ENCODE measurements around the gene GDF11.
A peak's percentile ranks its signal among the peaks of the same experiment; 100 is the strongest.

Gene GDF11

DNA sequence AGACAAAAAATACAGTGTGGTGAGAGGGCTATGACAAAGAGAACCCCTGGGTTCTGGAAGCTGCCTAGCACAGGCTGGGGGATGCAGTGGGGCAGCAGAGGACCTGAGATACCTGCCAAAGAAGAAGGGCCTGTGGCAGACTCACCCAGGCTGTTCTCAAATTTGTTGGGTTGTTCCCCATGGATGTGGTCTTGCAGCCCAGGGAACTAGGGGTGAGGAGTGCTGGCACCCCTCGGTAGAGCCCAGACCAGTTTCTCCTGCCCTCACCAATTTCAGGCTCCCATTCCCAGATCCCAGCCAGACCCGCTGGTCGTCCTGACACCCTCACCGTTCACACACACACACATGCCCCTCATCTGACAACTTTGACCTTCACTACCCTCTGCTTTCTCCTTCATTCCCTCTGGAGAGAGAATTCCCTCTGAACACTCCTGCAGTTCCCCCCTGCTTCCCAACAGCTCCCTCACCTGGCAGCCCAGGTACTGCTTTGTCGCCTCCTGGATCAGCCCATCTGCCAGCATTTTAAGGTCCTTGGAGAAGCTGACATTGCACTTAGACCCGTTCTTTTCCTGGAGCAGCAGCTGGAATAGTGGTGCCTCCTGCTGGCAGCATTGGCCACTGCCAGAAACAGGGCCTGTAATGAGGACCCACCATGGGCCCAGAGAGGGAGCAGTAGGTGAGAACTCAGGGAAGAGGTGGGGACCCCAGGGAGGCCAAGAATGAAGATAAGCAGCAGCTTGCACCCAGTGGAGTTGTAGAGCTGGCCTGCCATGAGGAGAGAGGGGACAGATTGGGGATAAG is 5.9 kb upstream of the GDF11 start:
- TF ChIP-seq CTCF (IDR thresholded peaks at IDR 0.05) = peak; percentile 98
- Histone ChIP-seq H2AFZ (peak overlapping the region; percentile 91), H3K27ac (peak overlapping the region; percentile 69), H3K36me3 (ENCODE audit: control insufficient read depth, insufficient read depth, low read length) (no peaks in the 10 kb centered on the region), H3K27me3 (ENCODE audit: control insufficient read depth, insufficient read depth, low read length) (no peaks in the 10 kb centered on the region), H3K4me2 (ENCODE audit: low read length) (peak overlapping the region; percentile 81), H3K9ac (no peak overlapping the region), H3K9me3 (ENCODE audit: control insufficient read depth, low read length) (no peaks in the 10 kb centered on the region), H3K79me2 (peaks cover 11% of the 10 kb centered on the region), H3K4me3 (ENCODE audit: low read depth, low read length) (peak overlapping the region; percentile 17), H3K4me1 (peaks cover 14% of the 10 kb centered on the region)

- Histone ChIP-seq H3K27me3 (ENCODE audit: control insufficient read depth, insufficient read depth, low read length) (no peaks in the 10 kb centered on the region), H3K27ac (peak overlapping the region; percentile 69), H2AFZ (peak overlapping the region; percentile 91), H3K4me3 (ENCODE audit: low read depth, low read length) (peak overlapping the region; percentile 79), H3K4me1 (peaks cover 14% of the 10 kb centered on the region), H3K9ac (no peak overlapping the region), H3K36me3 (ENCODE audit: control insufficient read depth, insufficient read depth, low read length) (no peaks in the 10 kb centered on the region), H3K4me2 (ENCODE audit: low read length) (peak overlapping the region; percentile 81), H3K79me2 (peaks cover 11% of the 10 kb centered on the region), H3K9me3 (ENCODE audit: control insufficient read depth, low read length) (no peaks in the 10 kb centered on the region)
- no peak for TF ChIP-seq CTCF (IDR thresholded peaks at IDR 0.05)
Measured at GRCh38 chr12:55737581-55738122, 5.3 kb upstream of the GDF11 start.

DNA sequence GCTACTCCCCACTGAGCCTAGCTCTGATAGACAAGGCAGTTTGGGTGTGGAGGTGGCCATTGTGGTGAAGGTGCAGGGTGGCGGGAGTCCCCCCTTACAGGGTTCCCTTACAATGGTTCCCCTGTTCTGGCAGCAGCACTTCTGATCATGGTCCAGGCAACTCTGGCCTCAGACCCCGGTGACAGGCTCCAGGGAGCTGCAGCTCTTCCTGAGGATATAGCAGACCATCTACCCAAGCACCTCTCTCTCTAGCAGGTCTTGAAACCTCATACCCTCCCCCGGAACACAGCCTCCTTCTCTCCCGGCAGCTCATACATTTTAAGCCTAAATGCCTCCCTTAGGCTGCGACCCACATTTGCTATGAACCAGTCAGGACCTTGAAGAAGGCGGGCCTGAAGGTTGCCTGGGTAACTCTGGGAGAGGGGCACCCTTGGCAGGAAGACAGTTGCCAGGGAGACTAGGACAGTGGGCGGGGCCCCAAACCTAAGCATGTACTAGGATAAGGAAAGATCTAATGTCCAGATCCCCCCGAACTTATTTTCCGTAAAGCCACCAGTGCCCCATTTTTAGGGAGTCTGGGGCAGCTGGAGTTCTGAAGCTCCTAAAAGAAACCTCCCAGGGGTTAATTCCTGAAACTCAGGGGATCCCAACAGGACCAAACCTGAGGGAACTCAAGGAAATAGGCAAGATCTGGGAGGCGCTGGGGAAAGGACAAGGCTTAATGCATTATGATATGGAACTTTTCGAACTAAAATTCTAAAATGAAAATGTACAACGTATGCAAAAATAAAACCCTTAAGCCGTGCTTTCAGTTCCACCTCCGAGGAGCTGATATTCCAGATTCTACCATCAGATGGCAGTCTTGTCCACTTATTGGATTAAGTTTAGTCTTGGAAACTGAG is 4.5 kb upstream of the GDF11 start:
- no peak overlapping the region for H3K9ac ChIP-seq

GRCh38 chr12:55739025-55739378 is 3.9 kb upstream of the GDF11 start:
- Histone ChIP-seq H2AFZ (no peak overlapping the region), H3K27me3 (ENCODE audit: control insufficient read depth, insufficient read depth, low read length) (no peaks in the 10 kb centered on the region), H3K4me1 (peaks cover 15% of the 10 kb centered on the region), H3K27ac (peak overlapping the region; percentile 69), H3K9ac (no peak overlapping the region), H3K36me3 (ENCODE audit: control insufficient read depth, insufficient read depth, low read length) (no peaks in the 10 kb centered on the region), H3K79me2 (peaks cover 8% of the 10 kb centered on the region), H3K9me3 (ENCODE audit: control insufficient read depth, low read length) (no peaks in the 10 kb centered on the region), H3K4me3 (ENCODE audit: low read depth, low read length) (peak overlapping the region; percentile 79), H3K4me2 (ENCODE audit: low read length) (no peak overlapping the region)
- no peak for TF ChIP-seq CTCF (IDR thresholded peaks at IDR 0.05)

More for the DNA sequence above, 4.5 kb upstream of the GDF11 start:
- TF ChIP-seq CTCF (IDR thresholded peaks at IDR 0.05) = peak; percentile 90
- Histone ChIP-seq H3K27ac (peak overlapping the region; percentile 69), H3K79me2 (peaks cover 8% of the 10 kb centered on the region), H3K9me3 (ENCODE audit: control insufficient read depth, low read length) (no peaks in the 10 kb centered on the region), H3K27me3 (ENCODE audit: control insufficient read depth, insufficient read depth, low read length) (no peaks in the 10 kb centered on the region), H3K36me3 (ENCODE audit: control insufficient read depth, insufficient read depth, low read length) (no peaks in the 10 kb centered on the region), H3K4me1 (peaks cover 14% of the 10 kb centered on the region), H3K4me3 (ENCODE audit: low read depth, low read length) (peak overlapping the region; percentile 79), H3K4me2 (ENCODE audit: low read length) (peak overlapping the region; percentile 81), H2AFZ (peak overlapping the region; percentile 91)
